Stimulated activated CD4-positive, alpha-beta T cell treated with anti-CD3 and anti-CD28 coated beads, Interleukin-12 subunit alpha, Interleukin-12 subunit beta, amount 100 ng/mL, for 48 hours (primary cell): Measurements from ENCODE around the gene BRI3BP.
"Not testable (repeated sequence)": the region's sequence is repeated elsewhere in the genome, so short reads cannot be mapped to it uniquely, and the experiment has no call there.

Experiments used
- DNase-seq, 3 donors: peaks; one replicate each; pipeline ENCODE4 v3.0.0-alpha.2; 2020; ENCODE audit warnings: low read depth in 2 of 3, low spot score in 1 of 3

BRI3BP gene

DNA sequence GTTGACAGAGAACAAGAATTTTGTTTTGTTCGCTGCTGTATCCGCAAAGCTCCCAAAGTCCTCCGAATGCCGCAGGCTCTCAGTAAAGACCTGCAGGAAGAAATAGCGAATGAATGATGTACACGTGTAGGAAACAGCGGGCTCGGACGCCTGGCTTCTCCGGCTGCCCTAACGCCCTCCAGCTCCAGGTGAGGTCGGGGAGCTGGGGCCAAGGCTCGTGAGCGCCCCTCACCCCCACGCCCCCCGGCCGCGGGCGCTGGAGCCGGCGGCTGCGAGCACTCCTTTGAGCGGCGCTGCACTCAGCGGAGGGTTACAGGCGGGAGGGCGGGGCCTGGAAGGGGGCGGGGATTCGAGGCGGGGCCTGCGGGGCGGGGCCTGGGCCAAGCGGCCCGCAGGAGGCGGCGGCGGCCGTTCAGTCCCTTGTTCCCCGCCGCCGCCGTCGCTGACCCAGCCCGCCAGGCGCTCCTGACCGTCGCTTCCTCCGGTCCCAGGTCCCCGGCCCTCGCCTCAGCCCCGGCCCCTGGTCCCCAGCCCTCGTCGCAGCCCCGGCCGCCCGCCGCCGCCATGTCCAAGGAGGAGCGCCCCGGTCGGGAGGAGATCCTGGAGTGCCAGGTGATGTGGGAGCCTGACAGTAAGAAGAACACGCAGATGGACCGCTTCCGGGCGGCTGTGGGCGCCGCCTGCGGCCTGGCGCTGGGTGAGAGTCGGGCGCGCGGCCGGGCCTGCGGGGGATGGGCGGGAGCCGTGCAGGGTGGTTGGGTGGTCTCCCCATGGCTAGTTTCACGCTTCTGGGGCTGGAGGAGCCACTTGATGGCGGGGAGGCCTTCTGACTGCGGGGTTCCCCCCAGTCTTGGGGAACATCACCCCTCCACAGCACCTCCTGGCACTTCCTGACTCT is 71.8 kb downstream of the BRI3BP start, which contains the start of gene AACS:
Gene AACS (plus strand): TSS at position 415 of the 898 bp plus-strand sequence. CDS start 150 bp downstream, at position 565.
- peak; percentile 51 to 75 (median 63) for DNase-seq

DNA sequence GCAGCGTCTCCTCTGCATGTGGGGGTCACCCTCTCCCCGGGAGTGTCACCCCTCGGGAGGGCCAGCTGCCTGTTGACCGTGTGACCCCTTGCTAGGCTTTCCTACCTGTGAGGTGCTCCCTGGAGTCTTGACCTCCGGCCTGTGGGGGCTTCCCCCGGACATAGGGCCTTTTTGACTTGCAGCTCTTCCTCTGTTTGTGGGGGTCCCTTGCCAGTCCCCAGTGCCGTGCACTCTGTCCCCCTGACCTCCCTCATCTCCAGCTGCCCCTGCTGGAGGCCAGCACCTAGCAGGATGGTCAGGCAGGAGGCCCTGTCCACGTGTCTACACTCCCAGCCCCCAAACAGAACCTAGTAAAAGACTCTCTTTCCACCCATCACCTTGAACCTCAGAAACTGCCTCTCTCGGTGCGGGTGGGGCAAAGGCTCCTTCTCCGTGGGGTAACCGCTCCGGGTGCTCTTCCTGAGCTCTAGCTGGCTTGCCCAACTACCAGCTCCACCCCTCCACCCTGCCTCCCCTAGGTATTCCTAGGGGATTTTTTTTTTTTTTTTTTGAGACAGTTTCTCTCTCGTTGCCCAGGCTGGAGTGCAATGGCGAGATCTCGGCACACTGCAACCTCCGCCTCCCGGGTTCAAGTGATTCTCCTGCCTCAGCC is 72.6 kb downstream of the BRI3BP start:
- no peak for DNase-seq

DNA sequence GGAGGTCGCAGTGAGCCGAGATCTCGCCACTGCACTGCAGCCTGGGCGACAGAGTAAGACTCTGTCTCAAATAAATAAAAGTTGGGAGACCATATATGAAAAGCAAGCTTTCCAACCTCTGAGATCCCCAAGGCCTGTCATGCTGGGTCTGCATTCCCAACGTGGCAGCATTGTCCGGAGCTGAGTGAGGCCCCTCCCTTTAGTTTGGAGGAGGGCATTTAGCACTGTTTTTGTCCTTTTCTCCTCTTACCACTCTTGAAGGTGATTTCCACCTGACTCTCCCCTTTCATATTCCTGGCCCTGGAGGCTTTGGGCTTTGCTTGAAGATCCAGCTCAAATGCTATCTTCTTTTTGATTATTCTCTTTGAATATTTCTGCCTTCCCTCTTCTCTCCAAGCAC is 74.9 kb downstream of the BRI3BP start:
- DNase-seq: no peak

DNA sequence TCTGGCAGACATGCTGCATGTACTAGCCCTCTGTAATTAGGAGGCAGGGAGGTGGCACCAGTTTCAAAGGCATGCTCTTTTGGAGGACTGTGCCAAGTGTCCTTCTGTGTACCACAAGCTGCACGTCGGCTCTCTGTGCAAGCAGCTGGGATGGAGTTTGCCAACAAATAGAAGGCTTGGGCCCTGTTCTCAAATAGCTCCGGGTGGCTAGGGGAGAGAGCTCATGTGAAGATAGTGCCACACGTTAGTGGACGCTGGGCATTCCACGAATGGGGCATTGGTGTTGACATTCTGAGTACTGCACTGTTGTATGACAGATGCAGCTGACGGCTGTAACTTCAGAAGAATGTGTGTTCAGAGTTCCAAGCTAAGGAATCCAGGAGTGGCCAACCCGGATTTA is 76.2 kb downstream of the BRI3BP start:
- DNase-seq: no peak

DNA sequence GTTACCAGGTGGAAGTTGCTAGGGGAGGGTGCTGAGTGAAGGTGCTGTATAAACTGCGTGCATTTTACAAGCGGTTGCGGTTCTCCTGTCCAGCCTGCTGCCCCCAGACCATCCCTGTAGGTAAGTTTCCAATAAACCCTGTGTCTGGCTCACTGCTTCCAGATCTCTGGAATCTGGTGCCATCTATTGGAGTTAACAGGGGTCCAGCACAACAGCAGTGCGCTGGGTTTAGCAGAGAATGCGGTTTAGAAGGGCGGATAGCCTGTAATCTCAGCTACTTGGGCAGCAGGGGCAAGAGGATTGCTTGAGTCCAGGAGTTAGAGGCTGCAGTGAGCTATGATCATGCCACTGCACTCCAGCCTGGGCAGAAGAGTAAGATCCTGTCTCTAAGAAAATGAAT is 76.7 kb downstream of the BRI3BP start:
- no peak for DNase-seq

DNA sequence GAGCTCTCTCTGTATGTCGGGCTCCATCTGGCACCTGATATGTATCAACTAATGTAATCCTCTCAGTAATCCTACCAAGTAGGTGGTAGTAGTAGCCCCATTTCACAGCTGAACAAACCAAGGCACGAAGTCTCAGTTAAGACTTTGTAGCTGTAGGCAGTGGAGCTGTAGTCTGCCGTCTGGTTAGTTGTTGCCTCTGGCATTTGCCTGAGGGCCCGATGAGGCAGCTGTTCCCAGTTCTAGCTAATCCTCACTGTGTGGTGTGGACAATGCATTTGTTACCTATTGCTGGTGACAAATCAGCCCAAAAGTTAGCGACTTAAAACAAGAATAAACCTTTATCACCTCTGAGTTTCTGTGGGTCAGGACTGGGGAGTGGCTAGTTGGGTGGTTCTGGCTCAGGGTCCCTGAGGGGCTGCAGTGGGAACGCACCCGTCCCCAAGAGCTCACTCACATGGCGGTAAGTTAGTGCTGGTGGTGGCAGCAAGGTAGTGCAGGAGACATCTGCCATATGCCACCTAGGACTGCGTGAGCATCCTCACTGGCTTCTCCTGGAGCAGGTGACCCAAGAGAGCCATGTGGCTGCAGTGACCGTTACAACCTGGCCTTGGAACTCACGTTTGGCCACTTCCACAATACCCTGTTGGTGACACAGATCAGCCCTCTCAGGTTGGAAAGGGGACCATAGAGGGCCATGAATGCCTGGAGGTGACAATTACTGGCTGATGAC is 77.4 kb downstream of the BRI3BP start:
- no peak for DNase-seq

DNA sequence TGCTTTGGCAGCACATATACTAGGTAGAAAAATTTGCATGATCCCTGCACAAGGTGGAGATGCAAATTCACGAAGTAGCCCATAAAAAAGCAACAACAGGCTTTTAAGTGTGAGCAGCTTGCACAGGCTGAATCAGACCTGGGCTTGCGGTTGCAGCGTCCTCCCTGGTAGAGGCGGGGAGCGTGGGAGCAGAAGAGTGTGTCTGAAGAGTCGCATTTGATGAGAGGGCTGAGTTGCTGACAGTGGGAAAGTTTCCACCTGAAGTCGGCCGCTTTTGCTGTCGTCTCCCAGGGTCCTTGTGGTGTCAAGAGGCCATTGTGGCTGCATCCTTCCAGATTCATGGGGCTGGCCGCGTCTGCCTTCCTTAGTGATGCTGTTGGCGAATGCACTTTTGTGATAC is 78.0 kb downstream of the BRI3BP start:
- no peak for DNase-seq

DNA sequence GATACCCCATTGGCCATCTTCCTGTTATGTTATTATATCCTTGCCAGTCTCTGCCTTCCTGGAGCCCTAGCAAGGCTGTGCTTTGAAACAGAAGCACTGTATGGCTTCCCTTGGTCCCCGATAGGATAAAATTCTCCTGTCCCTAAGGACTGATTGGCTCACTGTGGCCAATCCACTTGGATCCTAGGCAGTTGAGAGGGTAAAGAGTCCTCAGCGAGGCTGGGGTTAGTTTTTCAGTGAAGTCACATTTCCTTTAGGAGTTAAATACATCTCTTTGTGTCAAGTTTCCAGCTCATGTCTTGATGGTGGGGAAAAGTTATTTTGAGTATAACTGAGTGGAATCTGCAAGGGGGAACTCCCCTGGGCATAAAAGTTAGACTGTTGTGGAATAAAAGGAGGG is 79.1 kb downstream of the BRI3BP start:
- DNase-seq: no peak

DNA sequence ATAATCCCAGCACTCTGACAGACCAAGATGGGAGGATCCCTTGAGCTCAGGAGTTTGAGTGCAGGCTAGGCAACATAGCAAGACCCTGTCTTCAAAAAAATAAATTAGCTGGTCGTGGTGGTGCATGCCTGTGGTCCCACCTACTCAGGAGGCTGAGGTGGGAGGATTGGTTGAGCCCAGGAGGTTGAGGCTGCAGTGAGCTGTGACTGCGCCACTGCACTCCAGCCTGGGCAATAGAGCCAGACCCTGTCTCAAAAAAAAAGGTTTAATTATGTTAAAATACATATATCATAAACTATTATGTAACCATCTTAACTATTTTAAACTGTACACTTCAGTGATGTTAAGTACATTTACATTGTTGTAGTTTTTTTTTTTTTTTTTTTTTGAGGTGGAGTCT is 80.8 kb downstream of the BRI3BP start:
- DNase-seq: not testable (repeated sequence)

DNA sequence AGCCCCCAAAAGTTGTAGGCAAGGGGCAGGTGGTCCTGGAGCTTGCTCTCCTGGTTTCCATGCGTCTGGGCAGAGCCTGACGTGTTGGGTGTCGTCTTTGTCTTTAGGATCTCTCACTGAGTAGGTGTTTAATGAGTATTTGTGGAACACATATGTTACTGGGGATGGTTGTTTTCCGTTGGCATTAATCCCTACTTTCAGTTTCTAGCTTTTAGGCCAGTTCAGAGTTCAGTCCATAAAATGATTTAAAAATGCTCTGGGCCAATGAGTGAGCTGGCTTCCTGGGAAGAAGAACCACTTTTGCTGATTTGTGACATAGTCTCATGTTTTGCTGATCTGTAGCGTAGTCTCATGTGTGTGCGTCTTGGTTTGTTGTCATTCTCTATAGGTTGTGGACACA is 82.7 kb downstream of the BRI3BP start:
- DNase-seq: no peak

DNA sequence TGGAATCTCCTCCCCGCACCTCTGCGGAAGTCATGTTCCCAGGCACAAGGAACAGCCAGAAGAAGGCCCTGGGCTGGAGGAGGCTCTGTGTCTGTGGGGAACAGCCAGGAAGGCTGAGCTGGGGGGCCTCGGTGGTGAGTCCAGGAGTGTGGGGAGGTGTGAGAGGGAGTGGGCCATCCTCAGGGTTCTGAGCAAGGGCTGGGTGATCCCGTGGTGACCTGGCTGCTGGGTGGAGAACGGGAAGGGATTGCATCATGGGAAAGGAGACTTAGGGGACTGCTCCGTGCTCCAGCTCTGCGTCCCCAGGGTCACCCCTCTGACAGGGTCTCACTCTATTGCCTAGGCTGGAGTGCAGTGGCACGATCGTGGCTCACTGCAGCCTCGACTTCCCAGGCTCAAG is 85.6 kb downstream of the BRI3BP start:
- DNase-seq: no peak

DNA sequence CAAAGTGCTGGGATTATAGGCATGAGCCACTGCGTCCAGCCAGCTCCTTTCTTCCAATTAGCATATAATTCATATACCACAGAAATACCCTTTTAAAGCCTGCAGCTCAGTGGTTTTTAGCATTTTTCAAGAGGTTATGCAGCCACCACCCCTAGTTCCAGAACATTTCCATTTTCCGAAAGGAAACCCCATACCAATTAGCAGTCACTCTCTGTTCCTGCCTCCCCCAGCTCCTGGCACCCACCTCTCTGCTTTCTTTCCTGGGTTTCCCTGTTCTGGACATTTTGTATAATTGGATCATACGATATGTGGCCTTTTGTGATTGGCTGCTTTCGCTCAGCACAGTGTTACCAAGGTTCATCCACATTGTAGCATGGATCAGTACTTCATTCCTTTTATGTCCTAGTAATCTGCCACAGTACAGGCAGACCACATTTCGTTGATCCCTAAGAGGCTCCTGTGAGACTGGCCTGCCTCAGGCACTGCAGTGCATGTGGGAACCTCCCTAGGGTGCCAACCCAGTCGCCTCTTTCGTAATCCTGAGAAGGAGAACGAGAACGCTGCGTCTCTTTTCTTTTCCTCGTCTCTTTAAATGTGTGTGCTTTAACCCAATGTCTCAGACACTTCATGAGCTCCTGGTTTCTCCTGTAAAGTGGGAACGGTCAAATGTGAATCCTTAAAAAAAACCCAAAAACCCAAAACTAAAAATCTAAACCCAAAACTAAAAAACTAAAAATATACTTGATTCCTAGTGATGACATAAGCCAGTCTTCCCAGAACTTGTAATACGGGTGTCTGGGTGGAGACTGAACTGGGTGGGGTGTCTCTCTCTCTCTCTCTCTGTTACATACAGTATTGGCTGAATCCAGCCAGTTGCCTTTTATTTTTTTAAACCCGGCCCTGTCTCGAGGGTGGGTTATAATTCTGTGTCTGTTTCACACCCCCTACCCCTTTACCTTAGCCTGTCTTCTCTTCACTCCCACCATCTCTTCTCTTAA is 86.5 kb downstream of the BRI3BP start:
- DNase-seq: no peak
